IMR-90 (cell line): ENCODE measurements around the gene PIEZO1.
A peak's percentile ranks its signal among the peaks of the same experiment; 100 is the strongest.

ENCODE experiments used
- BHLHE40 ChIP-seq: fragments of 150-350 bp; IDR thresholded peaks from 2 replicates; pipeline ENCODE4 v1.6.1; 2016; ENCODE audit warnings: mild to moderate bottlenecking, low read depth, low read length
- CEBPB ChIP-seq: IDR thresholded peaks from 2 replicates; pipeline ENCODE4 v1.6.1; 2012; ENCODE audit warnings: low read depth, low read length, improper control_type of control experiment
- FOS ChIP-seq: fragments of 150-350 bp; IDR thresholded peaks from 2 replicates; pipeline ENCODE4 v1.6.1; 2016; ENCODE audit warnings: low read depth, low read length
- MAFK ChIP-seq: IDR thresholded peaks from 2 replicates; pipeline ENCODE4 v1.6.1; 2012; ENCODE audit warnings: low read depth, low read length, improper control_type of control experiment
- MAZ ChIP-seq: IDR thresholded peaks from 2 replicates; pipeline ENCODE4 v1.6.1; 2012; ENCODE audit warnings: low read depth, mild to moderate bottlenecking, low read length, improper control_type of control experiment, moderate library complexity, borderline replicate concordance
- MXI1 ChIP-seq: IDR thresholded peaks from 2 replicates; pipeline ENCODE4 v1.6.1; 2012; ENCODE audit warnings: low read depth, mild to moderate bottlenecking, low read length, moderate library complexity, borderline replicate concordance
- POLR2A ChIP-seq: IDR thresholded peaks from 2 replicates; pipeline ENCODE4 v1.6.1; 2012; ENCODE audit warnings: mild to moderate bottlenecking, low read depth, low read length
- RAD21 ChIP-seq: IDR thresholded peaks from 2 replicates; pipeline ENCODE4 v1.6.1; 2012; ENCODE audit warnings: low read length, improper control_type of control experiment
- RCOR1 ChIP-seq: IDR thresholded peaks from 2 replicates; pipeline ENCODE4 v1.6.1; 2012; ENCODE audit warnings: mild to moderate bottlenecking, low read length, improper control_type of control experiment; ENCODE audit not compliant: insufficient replicate concordance
- RFX5 ChIP-seq: IDR thresholded peaks from 2 replicates; pipeline ENCODE4 v1.8.0; 2012; ENCODE audit warnings: low read depth, mild to moderate bottlenecking, low read length, moderate library complexity
- SMC3 ChIP-seq: fragments of 150-350 bp; IDR thresholded peaks from 2 replicates; pipeline ENCODE4 v1.6.1; 2016; ENCODE audit warnings: low read depth, mild to moderate bottlenecking, antibody characterized with exemption, low read length, moderate library complexity
- TF ChIP-seq, protein P1 (sequence below): conservative IDR thresholded peaks from 2 replicates; pipeline ENCODE4 v1.5.1; 2012; ENCODE audit warnings: mild to moderate bottlenecking, low read depth, low read length, improper control_type of control experiment
- TF ChIP-seq, protein P2 (sequence below): fragments of 150-350 bp; IDR thresholded peaks from 2 replicates; pipeline ENCODE4 v1.6.1; 2017; ENCODE audit warnings: mild to moderate bottlenecking, antibody characterized with exemption, low read length, low read depth

DNA sequence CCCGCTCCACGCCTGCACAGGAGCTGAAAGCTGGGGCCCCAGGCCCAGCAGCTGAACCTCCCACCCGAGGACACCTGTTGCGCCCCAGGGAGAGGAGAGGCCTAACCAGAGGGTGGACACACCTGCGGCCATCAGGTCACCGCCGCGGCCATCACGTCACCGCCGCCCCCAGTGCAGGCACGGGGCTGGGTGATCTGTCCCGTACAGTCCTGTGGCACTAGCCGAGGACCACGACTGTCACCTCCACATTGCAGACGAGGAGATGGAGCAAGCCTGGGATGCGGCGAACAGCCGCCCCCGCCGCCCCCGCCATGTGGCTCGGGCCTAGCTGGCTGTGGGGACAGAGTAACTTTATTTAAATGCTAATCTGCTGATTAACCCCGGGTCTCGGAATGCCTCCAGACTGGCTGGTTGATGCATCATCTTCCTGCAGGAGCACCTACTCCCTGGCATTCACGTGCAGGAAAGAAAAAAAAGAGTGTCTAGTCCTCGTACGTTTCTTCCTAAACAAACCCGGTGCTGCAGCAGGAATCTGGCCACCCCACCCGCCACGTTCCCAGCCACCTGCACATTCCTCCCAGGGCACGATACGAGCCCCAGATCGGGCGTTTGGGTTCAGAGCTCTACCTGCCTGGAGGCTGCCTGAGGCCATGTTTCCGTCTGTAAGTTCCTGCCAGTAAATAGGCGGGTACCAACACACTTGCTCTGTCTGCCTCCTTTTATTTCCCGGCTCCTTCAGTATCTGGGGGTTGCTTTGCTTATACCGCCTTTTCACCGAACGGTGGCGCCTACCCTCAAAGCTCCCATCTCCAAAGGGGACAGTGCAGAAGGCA lies 29.9 kb downstream of the PIEZO1 start:
- TF ChIP-seq FOS (no peak), CEBPB (no peak), POLR2A (no peak), MAZ (no peak), RFX5 (no peak), MAFK (no peak), RAD21 (peak; percentile 28; the same call in 1 of the 2 replicates), RCOR1 (no peak), BHLHE40 (peak; percentile 98), SMC3 (peak; percentile 13; the same call in 1 of the 2 replicates), MXI1 (0 out of 2 replicates have a peak, but pooled peaks have one; percentile 7)
- TF ChIP-seq, protein P1, sequence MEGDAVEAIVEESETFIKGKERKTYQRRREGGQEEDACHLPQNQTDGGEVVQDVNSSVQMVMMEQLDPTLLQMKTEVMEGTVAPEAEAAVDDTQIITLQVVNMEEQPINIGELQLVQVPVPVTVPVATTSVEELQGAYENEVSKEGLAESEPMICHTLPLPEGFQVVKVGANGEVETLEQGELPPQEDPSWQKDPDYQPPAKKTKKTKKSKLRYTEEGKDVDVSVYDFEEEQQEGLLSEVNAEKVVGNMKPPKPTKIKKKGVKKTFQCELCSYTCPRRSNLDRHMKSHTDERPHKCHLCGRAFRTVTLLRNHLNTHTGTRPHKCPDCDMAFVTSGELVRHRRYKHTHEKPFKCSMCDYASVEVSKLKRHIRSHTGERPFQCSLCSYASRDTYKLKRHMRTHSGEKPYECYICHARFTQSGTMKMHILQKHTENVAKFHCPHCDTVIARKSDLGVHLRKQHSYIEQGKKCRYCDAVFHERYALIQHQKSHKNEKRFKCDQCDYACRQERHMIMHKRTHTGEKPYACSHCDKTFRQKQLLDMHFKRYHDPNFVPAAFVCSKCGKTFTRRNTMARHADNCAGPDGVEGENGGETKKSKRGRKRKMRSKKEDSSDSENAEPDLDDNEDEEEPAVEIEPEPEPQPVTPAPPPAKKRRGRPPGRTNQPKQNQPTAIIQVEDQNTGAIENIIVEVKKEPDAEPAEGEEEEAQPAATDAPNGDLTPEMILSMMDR, result peak; percentile 43
- TF ChIP-seq, protein P2, sequence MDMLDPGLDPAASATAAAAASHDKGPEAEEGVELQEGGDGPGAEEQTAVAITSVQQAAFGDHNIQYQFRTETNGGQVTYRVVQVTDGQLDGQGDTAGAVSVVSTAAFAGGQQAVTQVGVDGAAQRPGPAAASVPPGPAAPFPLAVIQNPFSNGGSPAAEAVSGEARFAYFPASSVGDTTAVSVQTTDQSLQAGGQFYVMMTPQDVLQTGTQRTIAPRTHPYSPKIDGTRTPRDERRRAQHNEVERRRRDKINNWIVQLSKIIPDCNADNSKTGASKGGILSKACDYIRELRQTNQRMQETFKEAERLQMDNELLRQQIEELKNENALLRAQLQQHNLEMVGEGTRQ, result no peak
